OCI-LY7 (cell line): ENCODE results near the gene DDA1. TPM values are rescaled to one million over a fixed set of nuclear protein-coding genes. Genes with fewer than 3 reads are reported as not detected.
A peak's percentile ranks its signal among the peaks of the same experiment; 100 is the strongest.

ENCODE experiments used
- BruUV-seq: library from RNA; stranded (reverse); fragments of 400-500 nt; replicated peaks from 2 replicates; lab custom pipeline; 2021; lab: Mats Ljungman, UMichigan
- CTCF ChIA-PET: fragments of 300-600 bp; sonication (Branson Sonifier 250); formaldehyde crosslinking; loops from one replicate; lab custom pipeline; 2022; ENCODE audit warnings: antibody characterized with exemption; ENCODE audit not compliant: unreplicated experiment; lab: Charles Lee
- POLR2A ChIA-PET: fragments of 300-600 bp; sonication (Branson Sonifier 250); formaldehyde crosslinking; loops from one replicate; lab custom pipeline; 2022; ENCODE audit warnings: antibody characterized with exemption; lab: Charles Lee
- DNase-seq: peaks from one replicate; pipeline ENCODE4 v3.0.0-alpha.2; 2015; ENCODE audit warnings: low spot score
- H2AFZ ChIP-seq: fragments of 200-600 bp; sonication (generic), shearing (Covaris generic); 2 replicates; pipeline ENCODE4 v1.6.1; 2014; ENCODE audit warnings: mild to moderate bottlenecking, antibody characterized with exemption, low read length, moderate library complexity
- H3K27ac ChIP-seq: fragments of 200-600 bp; sonication (generic); 2 replicates; pipeline ENCODE4 v1.5.1; 2014; ENCODE audit warnings: mixed run types, low read depth, mild to moderate bottlenecking, moderate library complexity, low read length, inconsistent platforms; ENCODE audit not compliant: poor library complexity, severe bottlenecking
- H3K36me3 ChIP-seq: fragments of 200-600 bp; sonication (generic); 2 replicates; pipeline ENCODE4 v1.6.1; 2014; ENCODE audit warnings: mild to moderate bottlenecking, antibody characterized with exemption, low read length, moderate library complexity, mixed read lengths; ENCODE audit not compliant: insufficient read depth
- H3K4me1 ChIP-seq: fragments of 200-600 bp; sonication (generic); 2 replicates; pipeline ENCODE4 v1.5.1; 2014; ENCODE audit warnings: mild to moderate bottlenecking, low read length; ENCODE audit not compliant: insufficient read depth, poor library complexity, severe bottlenecking
- H3K4me2 ChIP-seq: fragments of 200-600 bp; sonication (generic); 2 replicates; pipeline ENCODE4 v1.6.1; 2014; ENCODE audit warnings: mild to moderate bottlenecking, low read length
- H3K4me3 ChIP-seq: fragments of 200-600 bp; sonication (generic); 2 replicates; pipeline ENCODE4 v1.5.1; 2014; ENCODE audit warnings: mild to moderate bottlenecking, low read depth, low read length; ENCODE audit not compliant: poor library complexity, severe bottlenecking
- H3K79me2 ChIP-seq: fragments of 200-600 bp; sonication (generic); 2 replicates; pipeline ENCODE4 v1.6.1; 2016; ENCODE audit warnings: low read depth, mild to moderate bottlenecking, low read length, moderate library complexity, mixed read lengths; ENCODE audit not compliant: insufficient read depth
- H3K9me2 ChIP-seq: fragments of 200-600 bp; sonication (generic); 2 replicates; pipeline ENCODE4 v1.6.1; 2016; ENCODE audit warnings: mild to moderate bottlenecking, low read length, mixed read lengths; ENCODE audit not compliant: insufficient read depth
- H3K9me3 ChIP-seq: fragments of 200-600 bp; sonication (generic); 2 replicates; pipeline ENCODE4 v1.6.1; 2014; ENCODE audit warnings: mild to moderate bottlenecking, mixed run types, low read length, mixed read lengths
- H4K20me1 ChIP-seq: fragments of 200-600 bp; sonication (generic); 2 replicates; pipeline ENCODE4 v1.6.1; 2014; ENCODE audit warnings: mild to moderate bottlenecking, antibody characterized with exemption, low read length, moderate library complexity, mixed read lengths; ENCODE audit not compliant: insufficient read depth
- CTCF ChIP-seq: fragments of 200-600 bp; sonication (generic); conservative IDR thresholded peaks from 2 replicates; pipeline ENCODE4 v1.5.1; 2014; ENCODE audit warnings: mild to moderate bottlenecking, antibody characterized with exemption, low read length, moderate library complexity, mixed read lengths
- EZH2phosphoT487 ChIP-seq: fragments of 200-600 bp; sonication (generic); IDR thresholded peaks from 2 replicates; pipeline ENCODE4 v1.6.1; 2018; ENCODE audit warnings: low read depth, borderline replicate concordance, mild to moderate bottlenecking, mixed run types, antibody characterized with exemption, low read length, moderate library complexity, mixed read lengths
- intact Hi-C: fragments of 100-400 bp; cut with micrococcal nuclease; formaldehyde crosslinking; loops from one replicate; pipeline ENCODE4 v1.10.0; 2022; ENCODE audit not compliant: unreplicated experiment
- total RNA-seq, 2 experiments: library from RNA; depleted of rRNA in 1 of 2; stranded (reverse); fragments of >200 nt in 1 of 2; shearing (Covaris generic) in 1 of 2; gene quantifications; 2 replicates each; pipeline ENCODE4 v1.2.3, GENCODE V29; 2014 to 2022

The DDA1 gene
- total RNA-seq, 2 experiments from 2014 or later = 36.6 to 48.8 TPM

- H3K4me1 ChIP-seq = peaks cover 35% of the 10 kb centered on the region
- H3K9me2 ChIP-seq = no peaks in the 10 kb centered on the region
- H3K9me3 ChIP-seq = no peaks in the 10 kb centered on the region
- peak overlapping the region; percentile 95 for H3K4me2 ChIP-seq
- peaks cover 16% of the 10 kb centered on the region for H3K36me3 ChIP-seq
- peak; percentile 51 for DNase-seq
- H4K20me1 ChIP-seq = no peaks in the 10 kb centered on the region
- intact Hi-C loops = no loop called here
- peak overlapping the region; percentile 36 for H3K27ac ChIP-seq
- peaks cover 8% of the 10 kb centered on the region for H3K79me2 ChIP-seq
- BruUV-seq = no TSS peak
- POLR2A ChIA-PET = no interaction called here
- TF ChIP-seq CTCF = no peak
- no peak for TF ChIP-seq EZH2phosphoT487
- CTCF ChIA-PET = interaction anchor here (1.4 kb wide), 1 partner anchor 9 kb away, joined by 3 read pairs; no protein-coding TSS in a partner anchor
- peak overlapping the region; percentile 74 for H3K4me3 ChIP-seq
- H2AFZ ChIP-seq = no peak overlapping the region; the same call in 1 of the 2 replicates
These were observed 6.8 kb upstream of the DDA1 start for GRCh38 chr19:17302391-17303166.

DNA sequence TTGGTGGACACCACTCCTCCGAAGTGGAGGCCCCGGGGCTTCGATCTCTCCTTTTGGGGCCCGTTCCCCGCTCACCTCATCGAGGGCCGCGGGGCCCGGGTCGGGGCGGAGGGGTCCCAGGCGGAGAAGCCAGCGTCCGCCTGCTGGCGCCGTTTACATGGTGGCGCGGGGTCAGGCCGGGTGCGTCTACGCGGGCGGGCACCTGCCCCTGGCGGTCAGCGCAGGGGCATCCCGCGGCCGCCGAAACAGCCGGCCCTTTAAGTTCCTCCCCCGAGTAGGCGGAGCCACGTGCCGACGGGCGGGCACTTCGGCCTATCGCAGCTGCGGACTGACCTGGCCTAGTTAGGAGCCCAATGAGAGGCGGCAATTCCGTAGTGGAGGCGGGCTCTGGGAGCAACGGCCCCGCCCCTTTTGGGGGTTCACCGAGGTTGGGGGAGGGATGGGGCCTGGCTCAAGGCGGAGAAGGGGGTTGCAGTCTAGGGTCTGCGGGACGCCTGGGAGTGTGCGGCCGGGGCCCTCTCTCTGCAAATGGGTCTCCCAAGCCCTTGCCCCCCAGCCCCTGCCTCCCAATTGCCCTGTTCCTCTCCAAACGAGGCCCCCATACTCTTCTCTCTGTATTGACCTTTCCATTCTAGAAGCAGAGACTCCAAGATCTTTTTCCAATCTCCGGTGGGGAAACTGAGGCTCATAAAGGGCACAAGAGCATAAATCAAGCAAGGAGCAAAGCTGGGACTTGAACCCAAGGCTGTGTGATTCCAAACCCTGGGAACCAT lies 6.0 kb upstream of the DDA1 start, which contains the start of gene ABHD8:
ABHD8 (minus strand) TSS at position 259 of the 773 bp plus-strand sequence. CDS start 1,809 bp downstream, outside the sequence.
- intact Hi-C loops = no loop called here
- Histone ChIP-seq H3K27ac (peak within 1 kb of the TSS; percentile 90), H3K9me3 (no peaks in the 10 kb centered on the region), H3K4me1 (peaks cover 40% of the 10 kb centered on the region), H3K79me2 (peaks cover 8% of the 10 kb centered on the region), H2AFZ (peak within 1 kb of the TSS; percentile 29; the same call in 1 of the 2 replicates), H4K20me1 (no peaks in the 10 kb centered on the region), H3K36me3 (peaks cover 12% of the 10 kb centered on the region), H3K4me2 (peak within 1 kb of the TSS; percentile 95), H3K4me3 (peak within 1 kb of the TSS; percentile 74), H3K9me2 (no peaks in the 10 kb centered on the region)
- peak; percentile 98 for DNase-seq
- ChIA-PET CTCF (interaction anchor here (1.4 kb wide), 1 partner anchor 9 kb away, joined by 3 read pairs; no protein-coding TSS in a partner anchor), POLR2A (no interaction called here)
- no peak for TF ChIP-seq EZH2phosphoT487
- peak; percentile 39 for TF ChIP-seq CTCF
- BruUV-seq = no TSS peak
